HG02571 (cell line): Measurements from ENCODE around the gene TAS2R10.
"Not testable (repeated sequence)": the region's sequence is repeated elsewhere in the genome, so short reads cannot be mapped to it uniquely, and the experiment has no call there.

Experiments
- ATAC-seq: cut with Tn5 transposase; IDR thresholded peaks from one replicate; pipeline ENCODE4 v1.9.1; 2021; ENCODE audit warnings: mild to moderate bottlenecking, moderate library complexity; ENCODE audit not compliant: unreplicated experiment

The TAS2R10 gene, protein sequence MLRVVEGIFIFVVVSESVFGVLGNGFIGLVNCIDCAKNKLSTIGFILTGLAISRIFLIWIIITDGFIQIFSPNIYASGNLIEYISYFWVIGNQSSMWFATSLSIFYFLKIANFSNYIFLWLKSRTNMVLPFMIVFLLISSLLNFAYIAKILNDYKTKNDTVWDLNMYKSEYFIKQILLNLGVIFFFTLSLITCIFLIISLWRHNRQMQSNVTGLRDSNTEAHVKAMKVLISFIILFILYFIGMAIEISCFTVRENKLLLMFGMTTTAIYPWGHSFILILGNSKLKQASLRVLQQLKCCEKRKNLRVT

GRCh38 chr12:10826258-10826657 lies at the start of gene TAS2R10:
TSS of gene TAS2R10 (minus strand) at chr12:10826358. CDS start at chr12:10826269, 89 bp downstream.
- no peak for ATAC-seq

- ATAC-seq: no peak
Measured at GRCh38 chr12:10873378-10873777, 47.2 kb upstream of the TAS2R10 start.

- ATAC-seq: no peak
Measured at GRCh38 chr12:10867381-10867780, 41.2 kb upstream of the TAS2R10 start.

DNA sequence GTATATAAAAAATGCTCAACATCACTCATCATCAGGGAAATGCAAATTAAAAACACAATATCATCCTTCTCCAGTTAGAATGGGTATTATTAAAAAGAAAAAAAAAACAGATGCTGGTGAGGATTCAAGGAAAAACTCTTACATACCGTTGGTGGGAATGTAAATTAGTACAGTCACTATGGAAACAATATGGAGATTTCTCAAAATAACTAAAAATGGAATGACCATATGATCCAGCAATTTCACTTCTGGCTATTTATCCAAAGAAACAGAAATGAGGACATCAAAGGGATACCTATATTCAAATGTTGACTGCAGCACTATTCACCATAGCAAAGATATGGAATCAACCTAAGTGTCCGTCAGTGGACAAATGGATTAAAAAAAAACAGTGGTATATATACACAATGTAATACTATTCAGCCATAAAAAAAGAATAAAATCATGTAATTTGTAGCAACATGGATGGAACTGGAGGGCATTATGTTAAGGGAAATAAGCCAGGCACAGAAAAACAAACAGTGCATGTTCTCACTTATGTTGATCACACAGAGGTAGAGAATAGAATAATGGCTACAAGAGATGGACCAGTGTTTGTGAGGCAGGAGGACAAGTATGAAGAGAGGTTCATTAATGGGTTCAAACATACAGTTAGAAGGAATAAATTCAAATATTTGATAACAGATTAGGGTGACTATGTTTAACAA lies 37.5 kb upstream of the TAS2R10 start:
- ATAC-seq: no peak

- no peak for ATAC-seq
Measured at GRCh38 chr12:10861366-10861765, 35.2 kb upstream of the TAS2R10 start.

DNA sequence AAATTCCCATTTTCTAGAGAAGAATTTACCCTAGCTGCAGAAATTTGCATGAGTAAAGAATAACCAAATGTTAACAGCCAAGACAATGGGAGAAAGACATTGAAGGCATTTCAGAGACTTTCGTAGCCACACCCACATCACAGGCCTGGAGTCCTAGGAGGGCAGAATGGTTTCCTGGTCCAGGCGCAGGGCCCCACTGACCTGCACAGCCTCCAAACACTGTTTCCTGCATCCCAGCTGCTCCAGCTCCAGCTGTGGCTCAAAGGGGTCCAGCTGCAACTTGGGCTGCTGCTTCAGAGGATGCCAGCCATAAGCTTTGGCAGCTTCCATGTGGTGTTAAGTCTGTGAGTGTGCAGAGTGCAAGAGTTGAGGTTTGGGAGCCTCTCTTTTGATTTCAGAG lies 29.6 kb upstream of the TAS2R10 start:
- ATAC-seq: no peak

GRCh38 chr12:10853776-10854175 lies 27.6 kb upstream of the TAS2R10 start:
- no peak for ATAC-seq

DNA sequence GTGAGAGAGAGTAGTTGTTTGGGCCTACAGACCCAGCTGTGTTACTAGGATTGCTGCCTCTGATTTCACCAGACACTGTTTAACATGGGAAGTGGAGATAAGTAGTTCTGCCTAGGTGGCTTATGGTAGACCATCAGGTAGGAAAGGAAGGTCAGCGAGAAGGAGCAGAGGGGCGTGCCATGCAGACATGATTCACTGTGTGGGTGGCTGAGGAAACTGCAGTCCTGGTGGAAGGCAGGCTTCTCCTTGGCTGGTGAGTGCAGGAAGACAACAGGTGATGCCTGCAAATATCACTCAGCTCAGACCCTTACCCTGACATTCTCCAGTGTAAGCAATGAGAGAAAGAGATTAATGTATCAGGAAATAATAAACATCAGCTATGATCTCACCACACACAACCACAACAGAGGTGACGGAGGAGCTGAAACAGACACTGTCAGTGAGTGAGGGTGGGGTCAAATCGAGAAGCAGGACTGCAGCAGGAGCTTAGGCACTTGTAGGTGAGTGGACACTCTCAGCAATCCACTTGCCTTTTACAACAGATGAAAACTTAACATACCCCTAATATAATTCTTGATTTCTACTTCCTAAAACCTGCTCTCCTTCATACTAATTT lies 25.2 kb upstream of the TAS2R10 start:
- ATAC-seq: no peak

DNA sequence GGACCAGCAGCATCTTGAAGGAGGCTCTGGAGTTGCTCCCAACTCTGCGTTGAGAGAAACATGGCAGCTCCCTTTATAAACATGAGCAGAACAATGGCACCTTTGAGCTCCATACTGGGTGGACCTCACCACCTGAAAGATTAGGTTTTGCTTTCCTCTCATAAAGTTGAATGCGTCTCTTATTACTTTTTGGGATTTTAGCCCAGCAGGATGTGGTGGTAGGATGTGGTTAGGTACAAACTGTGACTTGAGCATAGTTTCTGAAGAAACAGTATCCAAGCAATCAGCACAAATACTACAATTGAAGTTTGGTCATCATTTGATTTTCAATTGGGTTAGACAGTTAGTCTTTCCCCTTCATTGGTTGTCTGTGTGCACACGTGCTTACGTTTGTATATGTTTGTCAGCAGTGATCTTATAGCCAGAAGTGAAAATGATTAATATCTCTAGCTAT lies 23.3 kb upstream of the TAS2R10 start, which contains the start of gene PRR4:
TSS of gene PRR4 (minus strand) at position 51 of the 454 bp plus-strand sequence. CDS start at position 13, 38 bp downstream.
- no peak for ATAC-seq

DNA sequence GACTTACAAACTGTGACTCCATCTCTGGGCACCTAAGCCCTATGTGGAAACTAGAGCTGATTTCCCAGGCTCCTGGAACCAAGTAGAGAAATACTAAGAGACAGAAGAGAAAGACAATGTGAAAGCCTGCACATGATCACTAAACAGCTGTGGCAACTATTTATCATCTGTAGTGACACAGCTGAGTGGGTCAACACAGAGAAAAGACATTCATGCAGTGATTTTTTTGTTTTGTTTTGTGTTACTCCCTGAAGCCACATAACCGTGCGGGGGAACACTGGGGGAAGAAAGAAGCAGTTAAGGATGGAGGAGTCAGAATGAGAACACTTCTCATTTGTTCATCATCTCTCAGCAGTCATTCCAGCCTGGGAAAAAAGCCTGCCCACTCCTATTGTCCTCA lies 21.6 kb upstream of the TAS2R10 start:
- no peak for ATAC-seq

GRCh38 chr12:10842862-10843261 lies 16.7 kb upstream of the TAS2R10 start:
- no peak for ATAC-seq

DNA sequence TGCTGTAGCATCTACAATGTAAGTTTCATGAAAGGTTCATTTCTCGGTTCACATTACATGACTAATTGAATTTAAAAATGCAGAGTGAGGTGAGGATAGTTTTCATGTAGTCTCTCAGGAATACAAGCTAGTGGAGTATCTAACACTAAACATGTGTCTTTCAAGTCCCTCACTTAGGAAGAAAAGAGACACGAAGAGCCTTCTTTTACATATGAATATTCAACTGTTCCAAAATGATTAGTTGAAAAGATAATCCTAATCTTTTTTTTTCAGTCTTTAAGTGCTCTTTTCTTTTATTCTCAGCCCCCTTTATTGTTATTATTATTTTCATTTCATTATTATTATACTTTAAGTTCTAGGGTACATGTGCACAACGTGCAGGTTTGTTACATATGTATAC lies 12.3 kb upstream of the TAS2R10 start:
- ATAC-seq: no peak

GRCh38 chr12:10829994-10830393 lies 3.8 kb upstream of the TAS2R10 start:
- no peak for ATAC-seq

DNA sequence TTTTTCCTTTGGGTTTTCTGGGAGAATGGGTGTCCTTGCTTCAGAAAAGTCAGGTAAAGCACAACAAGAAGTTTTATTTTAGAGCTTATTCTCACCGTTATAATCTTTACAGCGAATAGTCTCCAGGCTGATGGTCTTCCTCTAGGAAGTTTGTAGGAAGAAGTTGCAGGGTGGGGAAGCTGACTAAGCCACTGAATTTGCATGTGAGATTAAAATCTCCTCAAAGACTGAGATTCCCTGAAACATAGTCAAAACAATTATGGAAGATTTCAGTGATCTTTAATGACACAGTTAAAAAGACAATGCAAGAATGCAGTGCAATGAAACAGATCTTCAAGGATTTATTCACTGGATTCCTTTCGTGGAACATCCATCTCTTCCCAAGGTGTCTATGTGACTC lies 1.2 kb downstream of the TAS2R10 start:
- no peak for ATAC-seq

GRCh38 chr12:10811883-10812536 lies 14.1 kb downstream of the TAS2R10 start:
- ATAC-seq: no peak

DNA sequence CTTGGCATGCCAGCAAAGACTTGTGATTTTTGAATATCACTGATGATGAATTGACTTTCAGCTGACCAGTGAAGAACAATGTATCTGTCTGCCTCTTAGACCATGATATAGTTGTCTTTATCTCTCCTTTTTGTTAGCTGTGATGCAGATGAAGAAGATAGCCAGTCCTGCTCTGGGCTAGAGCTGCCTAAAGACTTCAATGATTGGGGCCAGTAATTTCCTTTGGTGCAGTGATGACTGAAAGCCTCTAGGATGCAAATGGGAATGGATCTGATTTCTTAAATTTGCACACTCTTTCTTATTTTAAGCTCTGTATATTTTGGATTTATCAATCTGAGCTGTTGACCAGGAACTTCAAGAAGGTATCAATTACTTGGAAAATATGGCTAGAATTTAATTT lies 16.1 kb downstream of the TAS2R10 start, which contains the start of gene TAS2R9:
TSS of gene TAS2R9 (minus strand) at position 101 of the 400 bp plus-strand sequence. CDS start at position 8, 93 bp downstream.
- ATAC-seq: no peak

- no peak for ATAC-seq
Measured at GRCh38 chr12:10807186-10807585, 19.0 kb downstream of the TAS2R10 start, which contains the start of gene TAS2R8. TSS of gene TAS2R8 (minus strand) at chr12:10807286. CDS start at chr12:10806980, 306 bp downstream.

DNA sequence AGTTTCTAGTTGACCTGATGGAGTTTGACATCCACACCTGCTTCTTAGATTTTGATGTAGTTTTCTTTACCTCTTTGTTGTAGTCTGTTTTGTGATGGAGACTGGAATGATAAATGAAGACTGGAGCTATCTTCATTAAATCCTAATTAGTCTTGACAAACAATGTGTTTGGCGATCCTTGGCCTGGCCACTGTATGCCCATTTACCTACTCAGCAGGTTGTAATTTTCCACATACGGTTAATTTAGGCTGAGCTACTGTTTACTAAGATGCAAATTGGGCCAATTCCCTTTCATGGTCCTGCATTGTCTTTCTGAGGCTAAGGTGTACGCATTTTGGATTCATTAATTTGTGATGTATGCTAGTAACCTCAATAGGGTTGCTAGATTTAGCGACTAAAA lies 23.6 kb downstream of the TAS2R10 start, which contains the start of gene TAS2R7:
TSS of gene TAS2R7 (minus strand) at position 41 of the 400 bp plus-strand sequence. CDS start 57 bp downstream, outside the sequence.
- ATAC-seq: no peak

DNA sequence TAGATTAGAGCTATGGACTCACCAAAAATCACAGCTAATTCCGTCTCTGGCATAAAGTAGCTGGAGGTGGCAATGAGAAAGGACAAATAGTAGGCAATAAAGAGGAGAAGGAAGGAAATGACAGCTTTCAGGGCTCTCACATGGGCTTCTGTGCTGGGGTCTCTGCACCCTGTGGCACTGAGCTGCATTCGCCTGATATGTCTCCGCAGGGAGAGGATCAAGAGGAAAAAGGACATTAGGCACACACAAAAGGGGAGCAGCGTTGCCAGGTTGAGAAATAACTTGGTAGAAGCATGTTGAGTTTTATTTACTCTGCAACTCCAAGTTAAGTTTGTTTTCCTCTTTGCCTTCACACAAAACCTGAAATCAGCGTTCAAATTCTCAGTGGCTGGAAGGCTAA lies 24.4 kb downstream of the TAS2R10 start:
- ATAC-seq: no peak

DNA sequence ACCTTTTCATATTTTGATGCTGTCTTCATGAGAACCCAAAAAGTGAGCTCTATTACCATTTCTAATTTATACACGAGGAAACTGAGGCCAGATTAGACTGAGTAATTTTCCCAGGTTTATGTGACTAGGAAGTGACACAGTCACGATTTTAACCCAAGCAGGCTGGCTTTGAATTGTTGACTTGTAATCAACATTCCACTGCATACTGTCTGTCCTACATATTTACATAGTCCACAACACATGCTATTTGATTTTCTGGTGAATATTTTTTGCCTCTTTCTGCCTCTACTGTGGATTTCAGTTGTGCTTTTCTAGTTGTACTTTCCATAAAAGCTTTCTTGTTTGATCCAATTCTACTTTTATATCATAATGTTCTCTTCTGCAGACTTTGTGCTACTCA lies 31.9 kb downstream of the TAS2R10 start:
- ATAC-seq: no peak

- ATAC-seq: not testable (repeated sequence)
Measured at GRCh38 chr12:10791769-10792168, 34.4 kb downstream of the TAS2R10 start.
